Caco-2 (cell line): Measurements from ENCODE around the gene SLC25A30. TPM values are rescaled to one million over a fixed set of nuclear protein-coding genes. Genes with fewer than 3 reads are reported as not detected.

Experiments used
- BruUV-seq: library from RNA; stranded (reverse); fragments of 400-500 nt; replicated peaks from 2 replicates; lab custom pipeline; 2021; lab: Mats Ljungman, UMichigan
- CTCF ChIA-PET: fragments of 300-600 bp; sonication (Branson Sonifier 250); formaldehyde crosslinking; loops from one replicate; lab custom pipeline; 2022; ENCODE audit warnings: antibody characterized with exemption; lab: Charles Lee
- POLR2A ChIA-PET: fragments of 300-600 bp; sonication (Branson Sonifier 250); formaldehyde crosslinking; loops from one replicate; lab custom pipeline; 2022; ENCODE audit warnings: antibody characterized with exemption; lab: Charles Lee
- DNase-seq, 2 experiments: peaks; one replicate each; pipeline versions ENCODE4 v3.0.0 to v3.0.0-alpha.2; 2020 to 2022
- H3K27me3 ChIP-seq: replicated peaks from 2 replicates; pipeline ENCODE4 v1.6.0; 2011; ENCODE audit warnings: low read length; ENCODE audit not compliant: control insufficient read depth, insufficient read depth
- H3K36me3 ChIP-seq: 2 replicates; pipeline ENCODE4 v1.5.1; 2011; ENCODE audit warnings: low read length; ENCODE audit not compliant: control insufficient read depth, insufficient read depth
- H3K4me1 ChIP-seq: fragments of 250-450 bp; sonication (Bioruptor Pico); 2 replicates; pipeline ENCODE4 v1.5.1; 2020; ENCODE audit warnings: mild to moderate bottlenecking
- H3K4me3 ChIP-seq: 2 replicates; pipeline ENCODE4 v1.5.1; 2011; ENCODE audit warnings: low read depth, mild to moderate bottlenecking, control low read depth, low read length
- H3K9me3 ChIP-seq: fragments of 250-450 bp; sonication (Bioruptor Pico); 2 replicates; pipeline ENCODE4 v1.5.1; 2020; ENCODE audit warnings: mild to moderate bottlenecking, moderate library complexity
- H3K27ac Mint-ChIP-seq: one replicate; pipeline ENCODE4 v1.8.0; 2022; ENCODE audit warnings: mixed read lengths; ENCODE audit not compliant: unreplicated experiment
- H3K27me3 Mint-ChIP-seq: one replicate; pipeline ENCODE4 v1.8.0; 2022; ENCODE audit warnings: mixed read lengths; ENCODE audit not compliant: insufficient read depth, unreplicated experiment
- H3K36me3 Mint-ChIP-seq: one replicate; pipeline ENCODE4 v1.8.0; 2022; ENCODE audit warnings: mild to moderate bottlenecking, mixed read lengths; ENCODE audit not compliant: insufficient read depth, unreplicated experiment
- H3K4me1 Mint-ChIP-seq: one replicate; pipeline ENCODE4 v1.8.0; 2022; ENCODE audit warnings: low read depth, mixed read lengths; ENCODE audit not compliant: unreplicated experiment
- H3K4me3 Mint-ChIP-seq: one replicate; pipeline ENCODE4 v1.8.0; 2022; ENCODE audit warnings: mild to moderate bottlenecking, moderate library complexity, mixed read lengths; ENCODE audit not compliant: unreplicated experiment
- H3K9me3 Mint-ChIP-seq: one replicate; pipeline ENCODE4 v1.8.0; 2022; ENCODE audit warnings: mixed read lengths; ENCODE audit not compliant: unreplicated experiment
- intact Hi-C: fragments of 100-400 bp; cut with micrococcal nuclease; formaldehyde crosslinking; loops from one replicate; pipeline ENCODE4 v1.10.0; 2022; ENCODE audit not compliant: unreplicated experiment
- total RNA-seq: library from RNA; stranded (reverse); gene quantifications from 2 replicates; pipeline ENCODE4 v1.2.3, GENCODE V29; 2022
- TF ChIP-seq, protein P1 (sequence below), 2 experiments: fragments of 200-600 bp in 1 of 2; IDR thresholded peaks; 1 replicate in 1 of 2; 2 replicates in 1 of 2; pipeline versions ENCODE4 v1.5.1 to v1.8.0; 2011 to 2022; ENCODE audit warnings: antibody characterized with exemption in 1 of 2, control low read depth in 1 of 2, inconsistent platforms in 1 of 2, low read depth in 1 of 2, low read length in 1 of 2, mild to moderate bottlenecking in 1 of 2, moderate library complexity in 1 of 2; ENCODE audit not compliant: insufficient read depth in 1 of 2, severe bottlenecking in 1 of 2, unreplicated experiment in 1 of 2

SLC25A30 gene
- total RNA-seq, 1 experiment from 2014 or later: 12.2 TPM

DNA sequence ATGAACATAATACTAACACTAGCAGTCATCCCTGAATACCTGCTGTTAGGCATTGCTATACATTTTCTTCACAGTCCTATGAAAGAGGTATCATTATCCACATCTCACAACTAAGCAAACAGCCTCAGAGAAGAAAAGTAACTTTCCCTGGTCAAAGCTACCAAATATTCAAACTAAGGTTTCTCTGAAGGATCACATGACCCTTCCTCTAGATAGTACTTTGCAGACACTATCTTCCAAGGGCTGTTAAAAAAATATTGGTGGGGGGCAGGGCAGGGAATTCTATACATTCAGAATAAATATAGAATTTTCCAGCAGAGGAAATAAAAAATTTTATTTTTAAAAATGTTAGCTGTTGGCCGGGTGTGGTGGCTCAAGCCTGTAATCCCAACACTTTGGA is 3.1 kb downstream of the SLC25A30 start:
- Mint-ChIP-seq H3K4me3 (no peak overlapping the region), H3K27me3 (no peaks in the 10 kb centered on the region), H3K36me3 (peaks cover 6% of the 10 kb centered on the region), H3K27ac (no peak overlapping the region), H3K4me1 (peaks cover 8% of the 10 kb centered on the region), H3K9me3 (no peaks in the 10 kb centered on the region)
- TF ChIP-seq, protein P1, sequence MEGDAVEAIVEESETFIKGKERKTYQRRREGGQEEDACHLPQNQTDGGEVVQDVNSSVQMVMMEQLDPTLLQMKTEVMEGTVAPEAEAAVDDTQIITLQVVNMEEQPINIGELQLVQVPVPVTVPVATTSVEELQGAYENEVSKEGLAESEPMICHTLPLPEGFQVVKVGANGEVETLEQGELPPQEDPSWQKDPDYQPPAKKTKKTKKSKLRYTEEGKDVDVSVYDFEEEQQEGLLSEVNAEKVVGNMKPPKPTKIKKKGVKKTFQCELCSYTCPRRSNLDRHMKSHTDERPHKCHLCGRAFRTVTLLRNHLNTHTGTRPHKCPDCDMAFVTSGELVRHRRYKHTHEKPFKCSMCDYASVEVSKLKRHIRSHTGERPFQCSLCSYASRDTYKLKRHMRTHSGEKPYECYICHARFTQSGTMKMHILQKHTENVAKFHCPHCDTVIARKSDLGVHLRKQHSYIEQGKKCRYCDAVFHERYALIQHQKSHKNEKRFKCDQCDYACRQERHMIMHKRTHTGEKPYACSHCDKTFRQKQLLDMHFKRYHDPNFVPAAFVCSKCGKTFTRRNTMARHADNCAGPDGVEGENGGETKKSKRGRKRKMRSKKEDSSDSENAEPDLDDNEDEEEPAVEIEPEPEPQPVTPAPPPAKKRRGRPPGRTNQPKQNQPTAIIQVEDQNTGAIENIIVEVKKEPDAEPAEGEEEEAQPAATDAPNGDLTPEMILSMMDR (IDR thresholded peaks at IDR 0.05; ENCODE audit: insufficient read depth in 1 of 2, low read depth in 1 of 2, low read length in 1 of 2, severe bottlenecking in 1 of 2, unreplicated experiment in 1 of 2): no peak
- Histone ChIP-seq H3K4me3 (no peak overlapping the region), H3K4me1 (peaks cover 17% of the 10 kb centered on the region), H3K36me3 (no peaks in the 10 kb centered on the region), H3K27me3 (no peaks in the 10 kb centered on the region), H3K9me3 (no peaks in the 10 kb centered on the region)
- intact Hi-C loops: no loop called here
- CTCF ChIA-PET: interaction anchor here (2.2 kb wide), 1 partner anchor 21 kb away, joined by 5 read pairs; no protein-coding TSS in a partner anchor
- DNase-seq: no peak
- BruUV-seq: no TSS peak
- POLR2A ChIA-PET: interaction anchor here (1.0 kb wide), 1 partner anchor 74 kb away, joined by 4 read pairs; the partner anchor contains the start of gene TPT1

DNA sequence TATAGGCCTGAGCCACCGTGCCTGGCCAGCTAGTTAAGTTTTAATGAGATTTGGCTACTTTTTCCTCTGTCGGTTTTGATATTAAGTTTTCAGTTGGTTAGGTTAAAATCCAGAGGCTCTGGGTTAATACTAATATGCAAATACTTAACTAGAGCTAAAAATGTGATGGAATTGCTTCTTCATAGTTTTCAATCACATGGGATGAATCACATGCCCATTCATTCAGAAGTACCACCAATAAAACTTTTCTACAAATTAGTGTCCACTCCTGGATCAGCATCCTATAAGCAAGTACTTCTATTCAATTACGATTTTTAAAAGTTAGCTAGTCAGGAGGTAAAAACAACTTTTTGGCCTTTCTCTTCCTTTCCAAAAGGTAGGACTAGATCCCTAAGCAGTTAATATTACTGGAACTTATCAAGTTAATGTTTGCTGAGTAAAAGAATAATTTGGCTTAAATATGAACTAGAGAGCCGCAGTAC is 4.3 kb downstream of the SLC25A30 start:
- no peaks in the 10 kb centered on the region for H3K27me3 ChIP-seq
- intact Hi-C loops: no loop called here
- Mint-ChIP-seq H3K36me3 (peaks cover 6% of the 10 kb centered on the region), H3K9me3 (no peaks in the 10 kb centered on the region), H3K27ac (no peak overlapping the region), H3K27me3 (no peaks in the 10 kb centered on the region), H3K4me1 (peaks cover 8% of the 10 kb centered on the region), H3K4me3 (no peak overlapping the region)
- H3K4me1 ChIP-seq: peaks cover 17% of the 10 kb centered on the region
- BruUV-seq: no TSS peak
- no peak overlapping the region for H3K4me3 ChIP-seq
- no peaks in the 10 kb centered on the region for H3K9me3 ChIP-seq
- ChIA-PET POLR2A (no interaction called here), CTCF (interaction anchor here (2.2 kb wide), 1 partner anchor 20 kb away, joined by 5 read pairs; no protein-coding TSS in a partner anchor)
- DNase-seq: no peak
- no peaks in the 10 kb centered on the region for H3K36me3 ChIP-seq
- TF ChIP-seq, protein P1 (IDR thresholded peaks at IDR 0.05; ENCODE audit: insufficient read depth in 1 of 2, low read depth in 1 of 2, low read length in 1 of 2, severe bottlenecking in 1 of 2, unreplicated experiment in 1 of 2): no peak

DNA sequence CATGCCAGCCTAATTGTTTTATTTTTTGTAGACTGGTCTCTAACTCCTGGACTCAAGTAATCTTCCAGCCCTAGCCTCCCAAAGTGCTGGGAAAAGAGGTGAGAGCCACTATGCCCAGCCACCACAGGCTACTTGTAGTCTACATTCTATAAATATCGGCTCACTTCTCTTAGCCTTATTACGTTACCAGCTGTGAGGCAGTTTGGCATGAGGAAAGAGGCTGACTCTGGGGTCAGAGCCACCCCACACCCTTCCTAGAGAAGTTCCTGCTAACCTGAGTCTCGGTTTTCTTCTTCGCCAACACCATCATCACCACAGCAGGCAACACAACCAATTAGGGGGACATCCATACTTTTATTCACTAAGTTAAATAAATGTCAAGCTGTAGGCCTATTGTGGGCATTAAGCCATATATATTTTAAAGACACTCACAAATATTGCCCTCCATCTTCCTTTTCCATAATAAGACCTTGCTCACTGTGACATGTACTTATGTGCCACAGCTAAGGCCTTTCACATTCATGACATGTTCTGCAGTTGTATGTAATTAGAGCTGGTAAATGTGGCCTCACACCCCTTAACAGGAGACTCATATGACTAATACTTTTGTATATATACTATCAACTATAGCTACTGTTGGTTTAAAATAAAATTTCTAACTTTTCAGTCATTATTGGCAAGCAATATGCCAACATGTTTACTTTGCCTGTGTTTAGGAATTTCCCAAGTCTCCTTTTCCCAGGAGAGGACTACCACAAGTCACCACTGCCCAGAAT is 5.7 kb downstream of the SLC25A30 start:
- no peaks in the 10 kb centered on the region for H3K36me3 ChIP-seq
- H3K4me1 ChIP-seq: peaks cover 17% of the 10 kb centered on the region
- Mint-ChIP-seq H3K36me3 (no peaks in the 10 kb centered on the region), H3K27ac (no peak overlapping the region), H3K4me1 (peaks cover 8% of the 10 kb centered on the region), H3K9me3 (no peaks in the 10 kb centered on the region), H3K27me3 (no peaks in the 10 kb centered on the region), H3K4me3 (no peak overlapping the region)
- ChIA-PET CTCF (no interaction called here), POLR2A (no interaction called here)
- DNase-seq: no peak
- intact Hi-C loops: no loop called here
- TF ChIP-seq, protein P1 (IDR thresholded peaks at IDR 0.05; ENCODE audit: insufficient read depth in 1 of 2, low read depth in 1 of 2, low read length in 1 of 2, severe bottlenecking in 1 of 2, unreplicated experiment in 1 of 2): no peak
- no peaks in the 10 kb centered on the region for H3K9me3 ChIP-seq
- H3K4me3 ChIP-seq: no peak overlapping the region
- H3K27me3 ChIP-seq: no peaks in the 10 kb centered on the region
- BruUV-seq: no TSS peak
